CD4-positive, alpha-beta T cell treated with Interleukin-21 for 1 hour (primary cell): Measurements from ENCODE around the gene ESR1.

Experiments used
- DNase-seq: peaks from one replicate; pipeline ENCODE4 v3.0.0-alpha.2; 2020

The ESR1 gene

GRCh38 chr6:151807513-151808370 is at the start of gene ESR1:
TSS of gene ESR1 (plus strand) at chr6:151807682. CDS start at chr6:151807913, 231 bp downstream.
- no peak for DNase-seq

- no peak for DNase-seq
These were observed 47.0 kb upstream of the ESR1 start for GRCh38 chr6:151760486-151760885.

- no peak for DNase-seq
These were observed 45.6 kb upstream of the ESR1 start for GRCh38 chr6:151761851-151762250.

- no peak for DNase-seq
These were observed 44.7 kb upstream of the ESR1 start for GRCh38 chr6:151762817-151763216.

GRCh38 chr6:151763303-151763702 is 44.2 kb upstream of the ESR1 start:
- no peak for DNase-seq

- DNase-seq = peak; percentile 11
These were observed 43.4 kb upstream of the ESR1 start for GRCh38 chr6:151763938-151764680.

GRCh38 chr6:151765444-151765886 is 42.0 kb upstream of the ESR1 start:
- DNase-seq = peak; percentile 56

GRCh38 chr6:151772446-151772845 is 35.0 kb upstream of the ESR1 start:
- no peak for DNase-seq

- DNase-seq = no peak
These were observed 34.1 kb upstream of the ESR1 start for GRCh38 chr6:151773382-151773781.

GRCh38 chr6:151782560-151782959 is 24.9 kb upstream of the ESR1 start:
- DNase-seq = no peak

- DNase-seq = no peak
These were observed 23.8 kb upstream of the ESR1 start for GRCh38 chr6:151783692-151784091.

- DNase-seq = no peak
These were observed 22.9 kb upstream of the ESR1 start for GRCh38 chr6:151784441-151785214.

- no peak for DNase-seq
These were observed 10.5 kb upstream of the ESR1 start for GRCh38 chr6:151796842-151797530.

GRCh38 chr6:151803743-151804142 is 3.7 kb upstream of the ESR1 start:
- DNase-seq = no peak

- DNase-seq = no peak
These were observed 2.7 kb upstream of the ESR1 start for GRCh38 chr6:151804585-151805285.

- no peak for DNase-seq
These were observed 2.1 kb upstream of the ESR1 start for GRCh38 chr6:151805286-151805840.

GRCh38 chr6:151806757-151807512 is 547 bp upstream of the ESR1 start:
- no peak for DNase-seq

GRCh38 chr6:151808371-151809241 is 1.1 kb downstream of the ESR1 start:
- DNase-seq = no peak

- DNase-seq = no peak
These were observed 3.6 kb downstream of the ESR1 start for GRCh38 chr6:151811081-151811480.

GRCh38 chr6:151813858-151814257 is 6.4 kb downstream of the ESR1 start:
- no peak for DNase-seq
